ENCODE measurements around the gene WDFY1.

DNA sequence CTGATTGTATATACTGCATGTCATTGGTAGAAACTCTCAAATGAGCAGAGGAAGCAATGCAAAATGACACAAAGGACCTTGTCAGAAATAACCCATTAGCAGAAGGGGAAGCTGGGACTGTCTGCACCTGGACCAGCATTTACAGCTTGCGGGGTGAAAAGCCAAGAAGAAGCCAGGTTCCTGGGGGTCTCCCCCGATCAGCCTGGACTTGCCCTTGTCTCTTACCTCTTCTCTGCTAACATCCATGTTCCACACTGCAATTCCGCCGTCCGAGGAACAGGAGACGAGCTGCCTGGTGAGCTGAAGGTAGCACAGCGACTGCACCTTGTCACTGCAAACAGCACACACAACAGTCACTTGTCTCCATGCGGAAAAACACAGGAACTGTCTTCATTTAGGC, 51.1 kb downstream of the WDFY1 start:
- TF ChIP-seq, protein P1, sequence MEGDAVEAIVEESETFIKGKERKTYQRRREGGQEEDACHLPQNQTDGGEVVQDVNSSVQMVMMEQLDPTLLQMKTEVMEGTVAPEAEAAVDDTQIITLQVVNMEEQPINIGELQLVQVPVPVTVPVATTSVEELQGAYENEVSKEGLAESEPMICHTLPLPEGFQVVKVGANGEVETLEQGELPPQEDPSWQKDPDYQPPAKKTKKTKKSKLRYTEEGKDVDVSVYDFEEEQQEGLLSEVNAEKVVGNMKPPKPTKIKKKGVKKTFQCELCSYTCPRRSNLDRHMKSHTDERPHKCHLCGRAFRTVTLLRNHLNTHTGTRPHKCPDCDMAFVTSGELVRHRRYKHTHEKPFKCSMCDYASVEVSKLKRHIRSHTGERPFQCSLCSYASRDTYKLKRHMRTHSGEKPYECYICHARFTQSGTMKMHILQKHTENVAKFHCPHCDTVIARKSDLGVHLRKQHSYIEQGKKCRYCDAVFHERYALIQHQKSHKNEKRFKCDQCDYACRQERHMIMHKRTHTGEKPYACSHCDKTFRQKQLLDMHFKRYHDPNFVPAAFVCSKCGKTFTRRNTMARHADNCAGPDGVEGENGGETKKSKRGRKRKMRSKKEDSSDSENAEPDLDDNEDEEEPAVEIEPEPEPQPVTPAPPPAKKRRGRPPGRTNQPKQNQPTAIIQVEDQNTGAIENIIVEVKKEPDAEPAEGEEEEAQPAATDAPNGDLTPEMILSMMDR (IDR thresholded peaks at IDR 0.05) = no peak
- no peak for TF ChIP-seq EZH2 (IDR thresholded peaks at IDR 0.05; ENCODE audit: borderline replicate concordance, insufficient read depth, low read depth, low read length, poor library complexity, severe bottlenecking)

Measured in B cell (primary cell).